ENCODE data around the gene C7orf57.

The C7orf57 gene

DNA sequence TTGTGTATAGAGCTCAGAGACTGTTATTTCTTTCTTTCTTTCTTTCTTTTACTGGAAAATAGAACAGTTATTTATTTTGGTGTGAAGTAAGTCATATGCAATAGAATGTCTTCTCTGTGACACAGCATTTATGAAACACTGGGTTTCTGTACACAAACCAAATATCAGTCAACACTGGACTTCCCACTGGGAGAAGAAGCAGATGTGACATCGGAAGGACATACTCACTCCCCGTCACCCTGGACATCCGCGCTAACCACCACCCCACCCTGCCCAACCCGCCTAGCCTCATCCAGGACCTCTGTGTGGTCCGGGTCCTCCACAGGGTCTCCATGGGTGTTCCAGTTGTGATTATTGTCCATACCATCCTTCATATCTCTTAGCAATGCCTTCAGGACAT is 28.5 kb upstream of the C7orf57 start:
- intact Hi-C loops (cut with DNase I; ENCODE audit: low total_unique reads): no loop called here
- H3K36me3 ChIP-seq: no peaks in the 10 kb centered on the region
- H3K4me1 ChIP-seq: no peaks in the 10 kb centered on the region
- H3K4me3 ChIP-seq: no peak overlapping the region
- H3K27me3 ChIP-seq: no peaks in the 10 kb centered on the region
- TF ChIP-seq, protein P1, sequence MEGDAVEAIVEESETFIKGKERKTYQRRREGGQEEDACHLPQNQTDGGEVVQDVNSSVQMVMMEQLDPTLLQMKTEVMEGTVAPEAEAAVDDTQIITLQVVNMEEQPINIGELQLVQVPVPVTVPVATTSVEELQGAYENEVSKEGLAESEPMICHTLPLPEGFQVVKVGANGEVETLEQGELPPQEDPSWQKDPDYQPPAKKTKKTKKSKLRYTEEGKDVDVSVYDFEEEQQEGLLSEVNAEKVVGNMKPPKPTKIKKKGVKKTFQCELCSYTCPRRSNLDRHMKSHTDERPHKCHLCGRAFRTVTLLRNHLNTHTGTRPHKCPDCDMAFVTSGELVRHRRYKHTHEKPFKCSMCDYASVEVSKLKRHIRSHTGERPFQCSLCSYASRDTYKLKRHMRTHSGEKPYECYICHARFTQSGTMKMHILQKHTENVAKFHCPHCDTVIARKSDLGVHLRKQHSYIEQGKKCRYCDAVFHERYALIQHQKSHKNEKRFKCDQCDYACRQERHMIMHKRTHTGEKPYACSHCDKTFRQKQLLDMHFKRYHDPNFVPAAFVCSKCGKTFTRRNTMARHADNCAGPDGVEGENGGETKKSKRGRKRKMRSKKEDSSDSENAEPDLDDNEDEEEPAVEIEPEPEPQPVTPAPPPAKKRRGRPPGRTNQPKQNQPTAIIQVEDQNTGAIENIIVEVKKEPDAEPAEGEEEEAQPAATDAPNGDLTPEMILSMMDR (IDR thresholded peaks at IDR 0.05): no peak
- no peak overlapping the region for H3K27ac ChIP-seq
- no peak for DNase-seq
- H3K9me3 ChIP-seq: no peaks in the 10 kb centered on the region

DNA sequence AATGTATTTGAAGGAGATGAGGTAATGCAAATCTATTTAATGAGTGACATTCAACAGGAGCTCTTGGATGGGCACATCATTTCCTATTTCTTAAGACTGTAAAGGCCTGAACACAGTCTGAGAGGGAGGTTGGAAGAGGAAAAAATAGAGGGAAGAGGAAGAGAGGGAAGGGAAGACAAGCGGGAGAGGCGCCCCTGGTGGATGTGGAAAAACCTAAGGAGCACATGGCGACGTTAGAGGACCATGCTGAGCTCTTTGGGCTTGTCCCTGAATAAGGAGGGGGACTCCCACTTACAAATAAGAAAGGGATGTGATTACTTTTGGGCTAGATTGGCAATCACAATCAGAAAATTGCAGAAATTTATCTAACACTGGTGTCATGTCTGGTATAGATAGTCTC is 26.1 kb upstream of the C7orf57 start:
- Histone ChIP-seq H3K9me3 (no peaks in the 10 kb centered on the region), H3K4me1 (no peaks in the 10 kb centered on the region), H3K36me3 (no peaks in the 10 kb centered on the region), H3K27ac (no peak overlapping the region), H3K27me3 (no peaks in the 10 kb centered on the region), H3K4me3 (no peak overlapping the region)
- no peak for DNase-seq
- intact Hi-C loops (cut with DNase I; ENCODE audit: low total_unique reads): no loop called here
- TF ChIP-seq, protein P1 (IDR thresholded peaks at IDR 0.05): no peak

DNA sequence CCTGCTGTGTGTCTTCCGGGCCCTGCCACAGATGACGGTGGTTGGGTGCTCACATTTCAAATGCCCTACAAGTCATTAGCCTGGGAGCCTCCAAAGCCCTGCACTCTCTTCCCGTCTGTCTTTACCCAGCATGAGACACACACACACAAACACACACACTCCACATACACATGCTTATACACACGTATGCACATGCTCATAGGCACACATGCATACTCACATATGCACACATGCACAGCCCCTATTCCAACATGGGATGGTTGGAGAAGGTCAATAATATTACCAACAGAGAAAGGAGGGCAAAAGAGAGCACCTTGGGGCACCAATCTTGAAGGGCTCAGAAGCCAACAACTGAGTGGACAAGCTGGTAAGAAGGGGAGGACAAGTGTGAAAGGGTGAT is 25.4 kb upstream of the C7orf57 start:
- H3K36me3 ChIP-seq: no peaks in the 10 kb centered on the region
- no peaks in the 10 kb centered on the region for H3K9me3 ChIP-seq
- no peak overlapping the region for H3K4me3 ChIP-seq
- no peak for DNase-seq
- intact Hi-C loops (cut with DNase I; ENCODE audit: low total_unique reads): no loop called here
- H3K27me3 ChIP-seq: no peaks in the 10 kb centered on the region
- TF ChIP-seq, protein P1 (IDR thresholded peaks at IDR 0.05): no peak
- no peaks in the 10 kb centered on the region for H3K4me1 ChIP-seq
- no peak overlapping the region for H3K27ac ChIP-seq

DNA sequence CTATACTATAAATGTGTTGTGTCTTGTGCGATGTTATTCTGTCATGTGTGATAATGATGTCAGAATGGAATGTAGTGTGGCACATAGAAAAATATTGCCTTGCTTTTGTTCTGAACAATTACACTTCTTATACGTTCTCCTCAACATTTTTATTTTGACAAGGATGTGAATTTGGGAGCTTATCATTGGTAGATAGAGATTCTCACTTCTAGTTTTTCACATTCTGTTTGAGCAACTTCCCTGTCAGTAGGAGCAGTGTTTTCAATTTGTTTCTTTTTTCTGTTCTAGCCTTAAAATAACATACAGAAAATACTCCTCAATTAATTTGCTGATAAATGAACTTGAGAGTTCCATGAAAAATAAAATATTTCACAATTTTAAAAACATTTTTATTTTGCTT is 24.0 kb upstream of the C7orf57 start:
- no peak overlapping the region for H3K27ac ChIP-seq
- no peaks in the 10 kb centered on the region for H3K4me1 ChIP-seq
- no peaks in the 10 kb centered on the region for H3K9me3 ChIP-seq
- no peaks in the 10 kb centered on the region for H3K36me3 ChIP-seq
- TF ChIP-seq, protein P1 (IDR thresholded peaks at IDR 0.05): no peak
- DNase-seq: no peak
- no peaks in the 10 kb centered on the region for H3K27me3 ChIP-seq
- no peak overlapping the region for H3K4me3 ChIP-seq
- intact Hi-C loops (cut with DNase I; ENCODE audit: low total_unique reads): no loop called here

DNA sequence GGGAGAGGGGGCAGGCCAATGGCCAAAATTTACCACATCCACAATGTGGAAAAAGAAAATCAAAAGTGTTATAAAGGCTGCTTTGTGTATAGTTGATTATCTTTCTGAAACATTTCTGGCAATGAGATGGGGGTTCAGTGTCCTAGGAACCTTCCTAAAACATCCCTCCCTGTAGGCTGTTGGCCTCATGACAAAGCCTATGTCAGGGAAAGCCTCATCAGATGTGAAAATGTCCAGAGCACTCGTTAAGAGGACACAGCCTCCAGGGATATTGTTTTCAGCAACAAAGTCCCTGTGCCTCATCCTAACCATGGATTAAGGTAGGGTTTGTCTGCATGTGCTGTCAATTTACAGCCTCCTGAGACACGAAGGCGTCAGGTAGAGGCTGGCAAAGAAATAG is 23.4 kb upstream of the C7orf57 start:
- DNase-seq: no peak
- Histone ChIP-seq H3K27ac (no peak overlapping the region), H3K4me1 (no peaks in the 10 kb centered on the region), H3K4me3 (no peak overlapping the region), H3K27me3 (no peaks in the 10 kb centered on the region), H3K36me3 (no peaks in the 10 kb centered on the region), H3K9me3 (no peaks in the 10 kb centered on the region)
- intact Hi-C loops (cut with DNase I; ENCODE audit: low total_unique reads): no loop called here
- TF ChIP-seq, protein P1 (IDR thresholded peaks at IDR 0.05): no peak

DNA sequence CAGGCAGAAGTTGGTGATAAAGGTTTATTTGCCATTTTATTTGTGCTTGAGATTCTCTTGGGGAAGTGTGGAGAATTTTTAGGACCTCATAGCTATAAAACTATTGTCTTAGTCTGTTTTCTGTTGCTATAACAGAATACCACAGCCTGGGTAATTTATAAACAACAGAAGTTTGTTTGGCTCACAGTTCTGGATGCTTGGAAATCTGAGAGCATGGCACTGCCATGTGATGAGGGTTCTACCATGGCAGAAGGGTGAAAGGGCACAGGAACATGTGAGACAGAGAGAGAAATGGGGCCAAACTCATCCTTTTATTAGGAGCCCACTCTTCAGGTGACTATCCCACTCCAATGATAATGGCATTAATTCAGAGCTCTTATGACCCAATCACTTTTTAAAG is 18.7 kb upstream of the C7orf57 start:
- H3K4me3 ChIP-seq: no peak overlapping the region
- TF ChIP-seq, protein P1 (IDR thresholded peaks at IDR 0.05): no peak
- no peaks in the 10 kb centered on the region for H3K9me3 ChIP-seq
- intact Hi-C loops (cut with DNase I; ENCODE audit: low total_unique reads): no loop called here
- H3K27ac ChIP-seq: no peak overlapping the region
- H3K36me3 ChIP-seq: no peaks in the 10 kb centered on the region
- H3K27me3 ChIP-seq: no peaks in the 10 kb centered on the region
- DNase-seq: no peak
- no peaks in the 10 kb centered on the region for H3K4me1 ChIP-seq
